Heart right ventricle (tissue), 16 donors: Measurements from ENCODE around the gene MATR3. TPM values are rescaled to one million over a fixed set of nuclear protein-coding genes. Genes with fewer than 3 reads are reported as not detected.

Source experiments
- ATAC-seq, 8 donors: fragments of 200-7000 bp; cut with Tn5 transposase; one replicate each; pipeline ENCODE4 v1.9.1; 2020; ENCODE audit warnings: mild to moderate bottlenecking in 8 of 8, moderate library complexity in 8 of 8, moderate number of reproducible peaks in 1 of 8
- DNase-seq, 2 donors: peaks; one replicate each; pipeline ENCODE4 v3.0.0-alpha.2; 2020
- H3K27ac ChIP-seq, 10 donors: fragments of 200-600 bp; sonication (generic) in 2 of 10; one replicate each; pipeline versions ENCODE4 v1.5.0 to v1.8.0; 2020 to 2022; ENCODE audit warnings: mild to moderate bottlenecking in 3 of 10
- H3K27me3 ChIP-seq, 7 donors: fragments of 200-600 bp; one replicate each; pipeline ENCODE4 v1.8.0; 2021 to 2022; ENCODE audit warnings: mild to moderate bottlenecking in 2 of 7
- H3K36me3 ChIP-seq, 9 donors: fragments of 200-600 bp; sonication (generic) in 1 of 9; one replicate each; pipeline versions ENCODE4 v1.5.0 to v1.8.0; 2020 to 2022; ENCODE audit warnings: mild to moderate bottlenecking in 2 of 9
- H3K4me1 ChIP-seq, 9 donors: fragments of 200-600 bp; sonication (generic) in 1 of 9; one replicate each; pipeline versions ENCODE4 v1.5.0 to v1.8.0; 2020 to 2022; ENCODE audit warnings: mild to moderate bottlenecking in 4 of 9
- H3K4me3 ChIP-seq, 10 donors: fragments of 200-600 bp; sonication (generic) in 2 of 10; one replicate each; pipeline versions ENCODE4 v1.5.0 to v1.8.0; 2020 to 2022; ENCODE audit warnings: mild to moderate bottlenecking in 7 of 10, moderate library complexity in 2 of 10
- H3K9me3 ChIP-seq, 11 donors: fragments of 200-600 bp in 10 of 11; sonication (generic) in 2 of 11; one replicate each; pipeline versions ENCODE4 v1.5.0 to v1.8.0; 2013 to 2022; ENCODE audit warnings: mild to moderate bottlenecking in 2 of 11, control low read depth in 1 of 11, moderate library complexity in 1 of 11
- WGBS, 2 donors: extraction: QIAGEN DNeasy Blood & Tissue Kit; methylation state at CpG; one replicate each; pipeline ENCODE4 v1.1.7; 2013; ENCODE audit warnings: inconsistent platforms in 1 of 2; 5-methylcytosine and 5-hydroxymethylcytosine counted together
- intact Hi-C, 10 donors: fragments of 100-400 bp; cut with DNase I; formaldehyde crosslinking; loops; one replicate each; pipeline versions ENCODE4 v1.11.1 to v1.14.2; 2022
- polyA plus RNA-seq, 2 donors: library from polyadenylated mRNA; stranded (reverse); fragments of 200-250 nt; gene quantifications; one replicate each; pipeline ENCODE4 v1.2.3, GENCODE V29; 2013
- total RNA-seq, 10 donors: library from RNA; stranded (reverse); fragmentation: NEBNext Ultra II Directional in 3 of 10; extraction: Animal tissue kit (Norgen Biotek cat#: 25700) in 3 of 10; gene quantifications; one replicate each; pipeline versions ENCODE4 v1.2.1 to v1.2.4, GENCODE V29; 2021 to 2023
- TF ChIP-seq, protein P1 (sequence below), 9 donors: fragments of 200-600 bp; sonication (generic) in 2 of 9; IDR thresholded peaks; one replicate each; pipeline versions ENCODE4 v1.5.0 to v1.8.0; 2021 to 2022; ENCODE audit warnings: antibody characterized with exemption in 9 of 9, mild to moderate bottlenecking in 5 of 9, moderate library complexity in 1 of 9
- donor health status: Arrhythmogenic right ventricular cardiomyopathy.
- donor health status: ischemic (EF 13 %, LVEDD 7.1; RV severe dilation, severe dysfunction).
- donor health status: healthy with polysubstance abuse.
- donor health status: DM: no; HTN: yes; CAD: no.
- donor health status: DM: no; HTN: no; CAD: no.
- donor health status: ischemic (EF 25% LVEDD 6.9; RV normal size, moderate dysfunction).
- donor health status: ischemic (EF 25% LVEDD 5.7; RV mildly dilated, moderate dysfunction).
- donor health status: healthy.
- donor health status: DM: yes; HTN: yes; CAD: no.
- donor health status: Ischemic cardiomyopathy.
- donor health status: ischemic (EF 35%, LVEDD 5.7; RV mildly dilated, moderate dysfunction).
- donor health status: nonischemic (EF 11% LVEDD 7.7; RV severe dilation, severe dysfunction).
- donor health status: DM: yes; HTN: yes; CAD: no.
- donor health status: PGD.
- donor health status: ischemic (EF 29% LVEDD 5.4; RV normal size, mild dysfunction).
- donor health status: nonischemic (EF 23%, LVEDD 6.1; RV moderate dilation, normal function).

MATR3 gene
- total and polyA plus RNA-seq, 12 donors, result 86.8 to 209 (median 167) TPM

DNA sequence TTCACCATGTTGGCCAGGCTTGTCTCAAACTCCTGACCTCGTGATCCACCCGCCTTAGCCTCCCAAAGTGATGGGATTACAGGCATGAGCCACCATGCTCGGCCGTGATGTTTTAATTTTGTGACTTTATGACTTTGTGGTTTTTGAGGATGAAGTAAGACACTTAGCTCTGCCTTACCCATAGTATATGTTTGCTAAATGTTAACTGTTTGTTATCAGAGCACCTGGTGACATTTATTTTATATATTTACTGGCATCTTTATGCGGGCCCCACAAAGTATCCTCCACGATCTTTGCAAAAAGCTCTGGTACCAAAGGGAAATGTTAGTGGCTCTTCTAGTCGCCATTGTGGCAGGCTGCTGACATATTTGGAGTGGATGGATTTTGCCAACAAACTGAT is 82.8 kb downstream of the MATR3 start:
- no peak for ATAC-seq
- intact Hi-C loops, result no loop called here
- 94 to 95% methylated on average over 7 of the region's 7 CpGs for WGBS, 2 donors

DNA sequence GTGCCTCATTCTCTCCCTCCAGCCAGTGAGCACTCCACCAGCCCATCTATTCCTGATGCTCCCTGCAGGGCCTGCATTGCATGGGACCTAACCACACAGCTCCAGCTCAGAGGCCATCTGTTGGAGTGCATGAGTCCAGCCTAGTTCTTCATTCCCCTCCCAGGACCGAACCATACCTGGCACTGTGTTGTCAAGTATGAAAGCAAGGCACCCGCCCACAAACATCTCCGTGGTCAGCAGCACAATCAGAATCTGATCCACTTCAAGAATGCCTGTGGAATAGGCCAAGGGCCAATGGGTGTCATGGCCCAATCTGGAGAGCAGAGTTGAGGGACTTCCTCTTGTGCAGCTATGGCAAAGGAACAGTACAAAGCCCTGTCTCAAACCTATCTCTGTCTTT is 83.7 kb downstream of the MATR3 start:
- DNase-seq (no peak), ATAC-seq (no peak)
- Histone ChIP-seq H3K9me3 (no peaks in the 10 kb centered on the region), H3K27ac (no peak overlapping the region), H3K4me1 (peaks cover 0 to 20% (median 10%) of the 10 kb centered on the region in 9 donors), H3K27me3 (no peaks in the 10 kb centered on the region), H3K36me3 (peaks cover 0 to 39% (median 0%) of the 10 kb centered on the region in 9 donors), H3K4me3 (no peak overlapping the region)
- TF ChIP-seq, protein P1, sequence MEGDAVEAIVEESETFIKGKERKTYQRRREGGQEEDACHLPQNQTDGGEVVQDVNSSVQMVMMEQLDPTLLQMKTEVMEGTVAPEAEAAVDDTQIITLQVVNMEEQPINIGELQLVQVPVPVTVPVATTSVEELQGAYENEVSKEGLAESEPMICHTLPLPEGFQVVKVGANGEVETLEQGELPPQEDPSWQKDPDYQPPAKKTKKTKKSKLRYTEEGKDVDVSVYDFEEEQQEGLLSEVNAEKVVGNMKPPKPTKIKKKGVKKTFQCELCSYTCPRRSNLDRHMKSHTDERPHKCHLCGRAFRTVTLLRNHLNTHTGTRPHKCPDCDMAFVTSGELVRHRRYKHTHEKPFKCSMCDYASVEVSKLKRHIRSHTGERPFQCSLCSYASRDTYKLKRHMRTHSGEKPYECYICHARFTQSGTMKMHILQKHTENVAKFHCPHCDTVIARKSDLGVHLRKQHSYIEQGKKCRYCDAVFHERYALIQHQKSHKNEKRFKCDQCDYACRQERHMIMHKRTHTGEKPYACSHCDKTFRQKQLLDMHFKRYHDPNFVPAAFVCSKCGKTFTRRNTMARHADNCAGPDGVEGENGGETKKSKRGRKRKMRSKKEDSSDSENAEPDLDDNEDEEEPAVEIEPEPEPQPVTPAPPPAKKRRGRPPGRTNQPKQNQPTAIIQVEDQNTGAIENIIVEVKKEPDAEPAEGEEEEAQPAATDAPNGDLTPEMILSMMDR (IDR thresholded peaks at IDR 0.05), result no peak
- intact Hi-C loops, result no loop called here
- 91 to 92% methylated on average over 3 of the region's 3 CpGs for WGBS, 2 donors

More for the DNA sequence above, 82.8 kb downstream of the MATR3 start:
- no peak for DNase-seq
- H3K9me3 ChIP-seq, result no peaks in the 10 kb centered on the region
- TF ChIP-seq, protein P1 (IDR thresholded peaks at IDR 0.05), result no peak
- no peak overlapping the region for H3K27ac ChIP-seq
- no peak overlapping the region for H3K4me3 ChIP-seq
- peaks cover 0 to 28% (median 11%) of the 10 kb centered on the region in 9 donors for H3K4me1 ChIP-seq
- no peaks in the 10 kb centered on the region for H3K27me3 ChIP-seq
- H3K36me3 ChIP-seq, result peaks cover 0 to 48% (median 0%) of the 10 kb centered on the region in 9 donors

DNA sequence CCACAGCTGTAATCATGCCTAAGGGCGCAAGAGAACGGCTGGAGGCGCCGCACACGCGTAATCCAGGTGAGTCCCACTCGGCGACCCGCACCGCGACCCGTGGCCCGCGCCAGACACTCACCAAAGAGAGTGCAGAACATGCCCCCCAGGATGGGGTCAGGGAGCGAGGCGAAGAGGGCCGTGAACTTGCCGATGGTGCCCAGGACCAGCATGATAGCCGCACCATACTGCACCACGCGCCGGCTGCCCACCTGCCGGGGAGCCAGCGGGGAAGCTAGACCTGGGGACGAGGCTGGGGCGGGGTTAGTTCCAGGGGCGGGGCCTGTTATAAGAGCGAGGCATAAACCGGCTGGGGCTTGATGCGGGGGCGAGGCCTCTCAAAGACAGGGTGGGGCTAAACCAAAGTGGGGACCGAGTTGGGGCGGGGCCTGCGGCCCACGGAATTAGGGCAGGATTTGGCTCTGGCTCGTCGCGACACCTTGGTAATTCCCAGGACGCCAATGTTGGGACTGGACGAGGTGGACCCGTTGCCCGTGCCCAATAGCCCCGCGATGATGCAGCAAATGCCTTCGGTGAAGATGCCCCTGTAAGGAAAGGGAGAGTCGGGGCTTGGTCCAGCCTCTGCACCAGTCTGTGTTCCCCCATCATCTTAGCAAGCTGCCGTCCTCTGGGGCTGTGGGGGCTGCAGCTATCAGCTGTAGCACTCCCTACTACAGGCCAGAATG is 84.7 kb downstream of the MATR3 start:
- TF ChIP-seq, protein P1 (IDR thresholded peaks at IDR 0.05), result no peak
- Histone ChIP-seq H3K27me3 (no peaks in the 10 kb centered on the region), H3K4me1 (peaks cover 0 to 12% (median 4%) of the 10 kb centered on the region in 9 donors), H3K36me3 (peaks cover 0 to 29% (median 0%) of the 10 kb centered on the region in 9 donors), H3K27ac (no peak overlapping the region), H3K4me3 (no peak overlapping the region), H3K9me3 (no peaks in the 10 kb centered on the region)
- DNase-seq (no peak), ATAC-seq (no peak)
- intact Hi-C loops, result no loop called here
- WGBS, 2 donors, result 67 to 73% methylated on average over 47 of the region's 47 CpGs

DNA sequence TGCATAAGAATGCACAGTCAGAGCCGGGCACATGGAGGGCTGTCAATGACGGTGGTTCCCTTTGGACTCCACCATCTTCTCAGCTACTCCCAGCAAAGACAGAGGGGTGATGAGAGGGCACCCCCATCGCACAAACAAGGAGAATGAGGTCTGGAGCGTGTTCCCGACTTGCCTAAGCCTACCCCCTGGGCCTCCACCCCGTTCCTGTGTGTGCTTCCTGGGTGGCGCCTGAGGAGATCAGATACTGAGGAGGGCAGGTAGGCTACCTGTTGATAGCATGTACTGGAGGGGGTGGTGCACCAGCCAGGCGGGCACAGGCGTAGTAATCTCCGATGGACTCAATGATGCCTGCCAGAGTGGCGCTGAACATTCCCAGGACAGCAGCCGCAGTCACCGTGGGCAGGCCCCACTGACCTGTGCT is 85.4 kb downstream of the MATR3 start:
- no peaks in the 10 kb centered on the region for H3K27me3 ChIP-seq
- peak in 1 of 8 donors; percentile 10 for ATAC-seq
- WGBS, 2 donors, result 87 to 89% methylated on average over 13 of the region's 13 CpGs
- no peak for DNase-seq
- H3K4me1 ChIP-seq, result peaks cover 0 to 9% (median under 1%) of the 10 kb centered on the region in 9 donors
- TF ChIP-seq, protein P1 (IDR thresholded peaks at IDR 0.05), result no peak
- intact Hi-C loops, result no loop called here
- no peaks in the 10 kb centered on the region for H3K9me3 ChIP-seq
- no peak overlapping the region for H3K27ac ChIP-seq
- H3K4me3 ChIP-seq, result no peak overlapping the region
- H3K36me3 ChIP-seq, result peaks cover 0 to 22% (median 0%) of the 10 kb centered on the region in 9 donors
